A673 (cell line): ENCODE data around the gene ANKRD53. TPM values are rescaled to one million over a fixed set of nuclear protein-coding genes. Genes with fewer than 3 reads are reported as not detected.

Source experiments
- Bru-seq: library from RNA; stranded (reverse); fragments of 400-500 nt; gene quantifications from one replicate; lab custom pipeline; 2021; lab: Mats Ljungman, UMichigan
- BruChase-seq, 2 experiments: library from RNA; stranded (reverse); fragments of 400-500 nt; gene quantifications; one replicate each; lab custom pipeline; 2021; lab: Mats Ljungman, UMichigan
- BruUV-seq: library from RNA; stranded (reverse); fragments of 400-500 nt; replicated peaks from 2 replicates; lab custom pipeline; 2021; lab: Mats Ljungman, UMichigan
- CTCF ChIA-PET: fragments of 300-600 bp; sonication (Branson Sonifier 250); formaldehyde crosslinking; loops from one replicate; lab custom pipeline; 2022; ENCODE audit warnings: antibody characterized with exemption; lab: Charles Lee
- POLR2A ChIA-PET: fragments of 300-600 bp; sonication (Branson Sonifier 250); formaldehyde crosslinking; loops from one replicate; lab custom pipeline; 2022; ENCODE audit warnings: antibody characterized with exemption; ENCODE audit not compliant: low non-redundant PET; lab: Charles Lee
- DNase-seq: peaks from one replicate; pipeline ENCODE4 v3.0.0-alpha.2; 2015; ENCODE audit warnings: low spot score
- H3K27ac ChIP-seq: fragments of 200-600 bp; sonication (generic); 2 replicates; pipeline ENCODE4 v1.5.1; 2016; ENCODE audit warnings: mixed run types, low read depth, mild to moderate bottlenecking, mixed read lengths, antibody characterized with exemption, low read length; ENCODE audit not compliant: poor library complexity, severe bottlenecking
- H3K27me3 ChIP-seq: fragments of 200-600 bp; sonication (generic); replicated peaks from 2 replicates; pipeline ENCODE4 v1.6.1; 2017; ENCODE audit warnings: mixed run types, low read depth, mild to moderate bottlenecking, mixed read lengths, antibody characterized with exemption, low read length; ENCODE audit not compliant: insufficient read depth, poor library complexity
- H3K36me3 ChIP-seq: fragments of 200-600 bp; sonication (generic); 2 replicates; pipeline ENCODE4 v1.6.1; 2016; ENCODE audit warnings: mixed run types, mild to moderate bottlenecking, mixed read lengths, antibody characterized with exemption, low read length; ENCODE audit not compliant: insufficient read depth, poor library complexity, severe bottlenecking
- H3K4me1 ChIP-seq: fragments of 200-600 bp; sonication (generic); 2 replicates; pipeline ENCODE4 v1.6.1; 2017; ENCODE audit warnings: mixed run types, mild to moderate bottlenecking, mixed read lengths, antibody characterized with exemption, low read length; ENCODE audit not compliant: insufficient read depth, poor library complexity, severe bottlenecking
- H3K4me3 ChIP-seq: fragments of 200-600 bp; sonication (generic); 2 replicates; pipeline ENCODE4 v1.5.1; 2016; ENCODE audit warnings: low read depth, mixed run types, mild to moderate bottlenecking, mixed read lengths, low read length; ENCODE audit not compliant: poor library complexity, severe bottlenecking
- H3K9me3 ChIP-seq: fragments of 200-600 bp; sonication (generic); 2 replicates; pipeline ENCODE4 v1.6.1; 2016; ENCODE audit warnings: mixed run types, low read depth, mild to moderate bottlenecking, mixed read lengths, antibody characterized with exemption, low read length; ENCODE audit not compliant: poor library complexity, severe bottlenecking
- EZH2 ChIP-seq: fragments of 200-600 bp; sonication (generic); IDR thresholded peaks from 2 replicates; pipeline ENCODE4 v1.6.1; 2017; ENCODE audit warnings: borderline replicate concordance, low read depth, mild to moderate bottlenecking, mixed read lengths, antibody characterized with exemption, low read length; ENCODE audit not compliant: poor library complexity, severe bottlenecking
- intact Hi-C: fragments of 100-400 bp; cut with micrococcal nuclease; formaldehyde crosslinking; loops from one replicate; pipeline ENCODE4 v1.10.0; 2022; ENCODE audit not compliant: unreplicated experiment
- long read RNA-seq: library from polyadenylated mRNA; stranded (forward); transcript quantifications from one replicate; pipeline ENCODE4 v2.0.0, GENCODE V29; 2022
- total RNA-seq: library from RNA; stranded (reverse); gene quantifications from 2 replicates; pipeline ENCODE4 v1.2.3, GENCODE V29; 2021
- TF ChIP-seq, protein P1 (sequence below): fragments of 300-800, 200-600 bp; sonication (generic); conservative IDR thresholded peaks from 2 replicates; pipeline ENCODE4 v1.5.1; 2017; ENCODE audit warnings: low read depth, mild to moderate bottlenecking, antibody characterized with exemption, low read length, moderate library complexity, mixed read lengths

The ANKRD53 gene, protein sequence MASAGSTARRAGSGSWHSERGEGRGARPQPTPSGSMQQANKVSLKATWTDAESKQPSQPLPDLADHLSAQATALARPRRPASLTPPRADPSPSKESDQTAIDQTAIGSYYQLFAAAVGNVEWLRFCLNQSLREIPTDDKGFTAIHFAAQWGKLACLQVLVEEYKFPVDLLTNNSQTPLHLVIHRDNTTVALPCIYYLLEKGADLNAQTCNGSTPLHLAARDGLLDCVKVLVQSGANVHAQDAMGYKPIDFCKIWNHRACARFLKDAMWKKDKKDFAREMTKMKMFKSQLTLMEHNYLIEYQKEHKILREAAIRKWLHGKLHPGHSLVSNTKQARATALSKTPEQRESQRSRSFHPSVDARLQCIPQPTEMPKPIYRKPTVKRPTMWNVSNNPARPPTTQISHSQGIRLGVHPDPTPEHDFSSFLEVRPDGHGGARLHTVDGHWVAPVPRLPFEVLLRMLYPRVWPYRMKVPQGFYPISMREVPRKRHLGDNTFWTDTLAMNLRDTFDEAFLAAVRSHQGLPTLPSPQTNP
- 0.50 and 0.64 TPM in 2 replicates for total RNA-seq
- percentile 14 among the genes with signal in this experiment for Bru-seq, nascent RNA
- percentile 26 among the genes with signal in this experiment for BruChase-seq, experiment 1, labeled RNA remaining after a 2-hour chase
- BruChase-seq, experiment 2, labeled RNA remaining after a 6-hour chase = percentile 17 among the genes with signal in this experiment
- long read RNA-seq = 0 reads

DNA sequence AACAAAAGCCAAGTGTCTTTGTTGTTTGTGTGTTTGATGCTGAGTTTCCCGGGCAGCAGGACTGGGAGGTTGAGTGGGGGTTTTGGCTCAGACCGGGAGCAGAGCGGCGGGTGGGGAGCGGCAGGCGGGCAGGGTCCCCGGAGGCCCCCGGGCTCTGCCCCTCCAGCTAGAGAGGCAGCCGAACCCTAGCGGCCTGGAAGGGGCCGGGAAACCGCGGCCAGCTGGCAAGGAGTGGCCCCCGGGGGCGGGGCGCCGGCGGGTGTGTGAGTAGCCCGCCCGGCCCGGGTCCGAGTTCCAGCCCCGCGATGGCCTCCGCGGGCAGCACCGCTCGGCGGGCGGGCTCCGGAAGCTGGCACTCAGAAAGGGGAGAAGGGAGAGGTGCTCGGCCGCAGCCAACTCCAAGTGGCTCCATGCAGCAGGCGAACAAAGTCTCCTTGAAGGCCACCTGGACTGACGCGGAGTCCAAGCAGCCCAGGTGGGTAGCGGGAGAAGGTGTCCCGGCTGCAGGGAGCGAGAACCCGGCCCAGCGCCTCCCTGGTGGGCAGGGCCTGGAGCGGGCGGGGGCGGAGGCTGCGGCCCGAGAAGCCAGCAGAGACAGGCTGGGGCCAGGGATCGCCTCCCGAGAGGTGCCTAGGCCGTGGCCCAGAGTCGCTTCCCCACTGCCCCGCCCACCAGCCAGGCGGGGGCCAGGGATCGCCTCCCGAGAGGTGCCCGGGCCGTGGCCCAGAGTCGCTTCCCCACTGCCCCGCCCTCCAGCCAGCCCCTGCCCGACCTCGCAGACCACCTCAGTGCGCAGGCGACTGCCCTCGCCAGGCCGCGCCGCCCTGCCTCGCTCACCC lies at the start of gene ANKRD53:
Gene ANKRD53, plus strand, starts transcription at position 290 of the 839 bp plus-strand sequence. Its CDS starts 16 bp downstream, at position 306.
- no TSS peak for BruUV-seq
- ChIA-PET CTCF (interaction anchor here (0.5 to 1.9 kb wide), 2 partner anchors 23 to 107 kb away, joined by 5 read pairs; no protein-coding TSS in a partner anchor), POLR2A (no interaction called here)
- H3K9me3 ChIP-seq = no peaks in the 10 kb centered on the region
- no peak for DNase-seq
- intact Hi-C loops = loop anchor here (10.0 kb wide), 1 partner anchor 114 kb away; no protein-coding TSS in a partner anchor
- H3K4me3 ChIP-seq = peak within 1 kb of the TSS; percentile 50
- TF ChIP-seq EZH2 = no peak
- TF ChIP-seq, protein P1, sequence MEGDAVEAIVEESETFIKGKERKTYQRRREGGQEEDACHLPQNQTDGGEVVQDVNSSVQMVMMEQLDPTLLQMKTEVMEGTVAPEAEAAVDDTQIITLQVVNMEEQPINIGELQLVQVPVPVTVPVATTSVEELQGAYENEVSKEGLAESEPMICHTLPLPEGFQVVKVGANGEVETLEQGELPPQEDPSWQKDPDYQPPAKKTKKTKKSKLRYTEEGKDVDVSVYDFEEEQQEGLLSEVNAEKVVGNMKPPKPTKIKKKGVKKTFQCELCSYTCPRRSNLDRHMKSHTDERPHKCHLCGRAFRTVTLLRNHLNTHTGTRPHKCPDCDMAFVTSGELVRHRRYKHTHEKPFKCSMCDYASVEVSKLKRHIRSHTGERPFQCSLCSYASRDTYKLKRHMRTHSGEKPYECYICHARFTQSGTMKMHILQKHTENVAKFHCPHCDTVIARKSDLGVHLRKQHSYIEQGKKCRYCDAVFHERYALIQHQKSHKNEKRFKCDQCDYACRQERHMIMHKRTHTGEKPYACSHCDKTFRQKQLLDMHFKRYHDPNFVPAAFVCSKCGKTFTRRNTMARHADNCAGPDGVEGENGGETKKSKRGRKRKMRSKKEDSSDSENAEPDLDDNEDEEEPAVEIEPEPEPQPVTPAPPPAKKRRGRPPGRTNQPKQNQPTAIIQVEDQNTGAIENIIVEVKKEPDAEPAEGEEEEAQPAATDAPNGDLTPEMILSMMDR = no peak
- H3K27me3 ChIP-seq = no peaks in the 10 kb centered on the region
- no peaks in the 10 kb centered on the region for H3K36me3 ChIP-seq
- H3K27ac ChIP-seq = peak within 1 kb of the TSS; percentile 22
- peaks cover 4% of the 10 kb centered on the region for H3K4me1 ChIP-seq

DNA sequence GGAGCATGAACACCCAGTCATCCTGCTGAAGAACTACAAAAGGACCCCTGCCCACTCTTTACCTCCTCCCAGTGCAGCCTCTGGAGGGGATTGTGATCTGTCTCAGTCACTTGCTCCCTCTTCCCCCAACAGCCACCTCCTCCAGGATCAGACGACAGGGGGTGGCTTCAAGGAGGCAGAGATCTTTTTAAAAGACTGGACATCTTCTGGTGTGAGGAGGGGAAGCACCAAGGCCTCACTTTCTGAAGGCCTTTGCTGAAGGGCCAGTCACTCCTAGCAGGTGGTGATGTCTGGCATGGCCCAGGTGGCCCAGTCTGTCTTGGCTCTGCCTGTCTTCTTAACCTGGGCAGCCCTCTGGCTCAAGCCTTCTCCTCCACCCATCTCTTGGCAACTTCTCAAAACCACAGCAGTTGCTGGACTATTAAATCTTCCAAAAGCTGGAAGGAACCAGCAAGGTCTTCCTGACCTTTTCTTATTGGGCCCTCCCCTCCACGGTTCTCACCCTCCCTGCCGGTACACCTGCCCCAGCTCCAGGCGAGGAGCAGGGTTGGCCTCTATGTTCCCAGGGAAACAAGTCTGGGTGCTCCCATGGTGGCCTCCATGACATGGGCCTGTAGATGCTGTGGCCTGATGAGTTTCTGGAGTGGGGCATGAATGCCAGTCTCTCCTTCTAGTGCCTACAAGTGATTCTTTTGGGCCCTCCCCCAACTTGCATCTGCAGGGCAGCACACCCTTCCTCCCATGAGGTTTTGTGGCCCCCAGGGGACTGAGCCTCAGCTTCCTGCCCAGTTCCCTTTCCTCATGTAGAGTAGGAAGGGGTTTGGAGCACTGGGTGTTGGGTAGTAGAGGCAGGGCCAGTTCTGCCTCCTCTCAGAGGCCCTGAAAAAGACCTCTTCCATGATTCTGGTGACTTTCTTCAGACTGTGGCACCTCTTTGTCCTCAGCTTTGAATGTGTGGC lies 47.8 kb upstream of the ANKRD53 start:
- no peaks in the 10 kb centered on the region for H3K9me3 ChIP-seq
- TF ChIP-seq EZH2 = no peak
- TF ChIP-seq, protein P1 = no peak
- ChIA-PET CTCF (no interaction called here), POLR2A (no interaction called here)
- intact Hi-C loops = no loop called here
- no peak overlapping the region for H3K4me3 ChIP-seq
- no peaks in the 10 kb centered on the region for H3K27me3 ChIP-seq
- H3K36me3 ChIP-seq = peaks cover 3% of the 10 kb centered on the region
- no peaks in the 10 kb centered on the region for H3K4me1 ChIP-seq
- no peak for DNase-seq
- no peak overlapping the region for H3K27ac ChIP-seq
- no TSS peak for BruUV-seq
